CD4-positive, alpha-beta T cell (primary cell): ENCODE measurements around the gene ZCCHC4. TPM values are rescaled to one million over a fixed set of nuclear protein-coding genes. Genes with fewer than 3 reads are reported as not detected.

Experiments
- ATAC-seq: fragments of 200-7000 bp; cut with Tn5 transposase; one replicate; pipeline ENCODE4 v1.10.0; 2022; ENCODE audit warnings: mild to moderate bottlenecking; ENCODE audit not compliant: poor library complexity
- CTCF ChIA-PET: fragments of 350-600 bp; sonication (Branson Sonifier 250); formaldehyde crosslinking; loops from one replicate; lab custom pipeline; 2021; ENCODE audit warnings: antibody characterized with exemption, inconsistent platforms; lab: Charles Lee
- POLR2A ChIA-PET: fragments of 350-600 bp; sonication (Branson Sonifier 250); formaldehyde crosslinking; loops from one replicate; lab custom pipeline; 2021; ENCODE audit warnings: antibody characterized with exemption, inconsistent platforms; lab: Charles Lee
- DNase-seq, 14 experiments: peaks; one replicate each; pipeline ENCODE4 v3.0.0-alpha.2; 2013 to 2020; ENCODE audit warnings: mixed read lengths in 2 of 14
- H3K27ac ChIP-seq, 2 donors: one replicate each; pipeline versions ENCODE4 v1.5.1 to v1.7.0; 2013; ENCODE audit warnings: low read length in 2 of 2, low read depth in 1 of 2, mild to moderate bottlenecking in 1 of 2
- H3K27me3 ChIP-seq, 2 experiments: 1 replicate in 1 of 2; 2 replicates in 1 of 2; pipeline versions ENCODE4 v1.6.1 to v1.7.0; 2013; ENCODE audit warnings: low read length in 2 of 2, control low read depth in 1 of 2, mild to moderate bottlenecking in 1 of 2, moderate library complexity in 1 of 2; ENCODE audit not compliant: insufficient read depth in 2 of 2, control insufficient read depth in 1 of 2
- H3K36me3 ChIP-seq: one replicate; pipeline ENCODE4 v1.6.1; 2013; ENCODE audit warnings: low read length, control low read depth; ENCODE audit not compliant: insufficient read depth
- H3K4me1 ChIP-seq: one replicate; pipeline ENCODE4 v1.6.1; 2013; ENCODE audit warnings: low read length, control low read depth; ENCODE audit not compliant: insufficient read depth
- H3K4me3 ChIP-seq: one replicate; pipeline ENCODE4 v1.5.1; 2013; ENCODE audit warnings: mild to moderate bottlenecking, low read length, moderate library complexity
- H3K9me3 ChIP-seq, 2 experiments: 1 replicate in 1 of 2; 2 replicates in 1 of 2; pipeline versions ENCODE4 v1.6.1 to v1.7.0; 2013; ENCODE audit warnings: low read length in 2 of 2, mild to moderate bottlenecking in 2 of 2, control low read depth in 1 of 2, moderate library complexity in 1 of 2; ENCODE audit not compliant: control insufficient read depth in 1 of 2, insufficient read depth in 1 of 2
- H3K27ac Mint-ChIP-seq: one replicate; pipeline ENCODE4 v1.8.0; 2020; ENCODE audit warnings: mixed read lengths
- H3K27me3 Mint-ChIP-seq: one replicate; pipeline ENCODE4 v1.8.0; 2021; ENCODE audit warnings: mixed read lengths
- H3K36me3 Mint-ChIP-seq: one replicate; pipeline ENCODE4 v1.8.0; 2021; ENCODE audit warnings: low read depth, mixed read lengths
- H3K4me1 Mint-ChIP-seq: one replicate; pipeline ENCODE4 v1.8.0; 2021; ENCODE audit warnings: low read depth, mixed read lengths
- H3K4me3 Mint-ChIP-seq: one replicate; pipeline ENCODE4 v1.8.0; 2020; ENCODE audit warnings: mild to moderate bottlenecking, mixed read lengths
- H3K9me3 Mint-ChIP-seq: one replicate; pipeline ENCODE4 v1.8.0; 2020; ENCODE audit warnings: mixed read lengths
- CTCF ChIP-seq: fragments of 200-600 bp; IDR thresholded peaks from one replicate; pipeline ENCODE4 v1.8.0; 2022; ENCODE audit warnings: antibody characterized with exemption, mild to moderate bottlenecking
- intact Hi-C, 2 experiments: fragments of 100-400 bp; cut with DNase I in 1 of 2; cut with micrococcal nuclease in 1 of 2; formaldehyde crosslinking; loops; one replicate each; pipeline versions ENCODE4 v1.15.1 to v1.9.0; 2023 to 2025; cut with DNase I, micrococcal nuclease
- total RNA-seq, 174 experiments: library from RNA in 2 of 174; stranded (reverse) in 2 of 174; gene quantifications; one replicate each; pipeline ENCODE4 v1.2.3 and lab custom pipeline; 2021 to 2026

The ZCCHC4 gene
- total RNA-seq, 2 experiments from 2014 or later, result 6.4 to 6.7 TPM

- no peak overlapping the region for H3K4me3 Mint-ChIP-seq
- DNase-seq (no peak), ATAC-seq (no peak)
- peaks cover 18% of the 10 kb centered on the region for H3K36me3 Mint-ChIP-seq
- no peak overlapping the region for H3K27ac ChIP-seq
- no peak overlapping the region for H3K4me3 ChIP-seq
- TF ChIP-seq CTCF, result no peak
- H3K27ac Mint-ChIP-seq, result no peak overlapping the region
- ChIA-PET CTCF (no interaction called here), POLR2A (no interaction called here)
- peaks cover 13% of the 10 kb centered on the region for H3K9me3 Mint-ChIP-seq
- H3K36me3 ChIP-seq, result peaks cover 6% of the 10 kb centered on the region
- no peaks in the 10 kb centered on the region for H3K4me1 Mint-ChIP-seq
- no peaks in the 10 kb centered on the region for H3K9me3 ChIP-seq
- no peaks in the 10 kb centered on the region for H3K4me1 ChIP-seq
- intact Hi-C loops, result no loop called here
- H3K27me3 Mint-ChIP-seq, result peaks cover 5% of the 10 kb centered on the region
- H3K27me3 ChIP-seq, result no peaks in the 10 kb centered on the region
Measured at GRCh38 chr4:25283948-25284347, 28.6 kb upstream of the ZCCHC4 start.

GRCh38 chr4:25284466-25284865 is 28.1 kb upstream of the ZCCHC4 start:
- DNase-seq, result no peak
- H3K27me3 ChIP-seq, result no peaks in the 10 kb centered on the region
- no peaks in the 10 kb centered on the region for H3K9me3 ChIP-seq
- peaks cover 6% of the 10 kb centered on the region for H3K36me3 ChIP-seq
- no peak overlapping the region for H3K27ac Mint-ChIP-seq
- peaks cover 18% of the 10 kb centered on the region for H3K36me3 Mint-ChIP-seq
- POLR2A ChIA-PET, result no interaction called here
- H3K4me3 Mint-ChIP-seq, result no peak overlapping the region
- no peak overlapping the region for H3K27ac ChIP-seq
- H3K4me1 ChIP-seq, result no peaks in the 10 kb centered on the region
- CTCF ChIA-PET, result interaction anchor here (1.2 kb wide), 1 partner anchor 28 kb away, joined by 3 read pairs; the partner anchor contains the start of gene ZCCHC4
- H3K9me3 Mint-ChIP-seq, result peaks cover 13% of the 10 kb centered on the region
- ATAC-seq, result no peak
- no peak for TF ChIP-seq CTCF
- H3K4me3 ChIP-seq, result no peak overlapping the region
- intact Hi-C loops, result no loop called here
- H3K4me1 Mint-ChIP-seq, result no peaks in the 10 kb centered on the region
- H3K27me3 Mint-ChIP-seq, result peaks cover 5% of the 10 kb centered on the region

- peaks cover 13% of the 10 kb centered on the region for H3K9me3 Mint-ChIP-seq
- H3K4me1 Mint-ChIP-seq, result no peaks in the 10 kb centered on the region
- no peak overlapping the region for H3K4me3 Mint-ChIP-seq
- no peak overlapping the region for H3K27ac Mint-ChIP-seq
- H3K9me3 ChIP-seq, result peaks cover 0 to 5% of the 10 kb centered on the region in 2 experiments
- intact Hi-C loops, result no loop called here
- no peak for ATAC-seq
- ChIA-PET POLR2A (no interaction called here), CTCF (no interaction called here)
- no peak overlapping the region for H3K4me3 ChIP-seq
- H3K4me1 ChIP-seq, result no peaks in the 10 kb centered on the region
- H3K36me3 ChIP-seq, result no peaks in the 10 kb centered on the region
- H3K27ac ChIP-seq, result no peak overlapping the region
- DNase-seq, result no peak
- no peaks in the 10 kb centered on the region for H3K27me3 ChIP-seq
- no peak for TF ChIP-seq CTCF
- peaks cover 10% of the 10 kb centered on the region for H3K27me3 Mint-ChIP-seq
- no peaks in the 10 kb centered on the region for H3K36me3 Mint-ChIP-seq
Measured at GRCh38 chr4:25290490-25291067, 22.0 kb upstream of the ZCCHC4 start.
